Nephron progenitor cell (in vitro differentiated cells): ENCODE data around the gene BIN1.

Experiments used
- DNase-seq: peaks from one replicate; pipeline ENCODE4 v3.0.0; 2021
- H3K27ac Mint-ChIP-seq: 2 replicates; pipeline ENCODE4 v1.8.0; 2021; ENCODE audit warnings: mild to moderate bottlenecking, moderate library complexity, mixed read lengths
- H3K27me3 Mint-ChIP-seq: 2 replicates; pipeline ENCODE4 v1.8.0; 2021; ENCODE audit warnings: mild to moderate bottlenecking, low read depth, mixed read lengths; ENCODE audit not compliant: poor library complexity
- H3K36me3 Mint-ChIP-seq: 2 replicates; pipeline ENCODE4 v1.8.0; 2021; ENCODE audit warnings: low read depth, mixed read lengths
- H3K4me1 Mint-ChIP-seq: 2 replicates; pipeline ENCODE4 v1.8.0; 2021; ENCODE audit warnings: mixed read lengths
- H3K4me3 Mint-ChIP-seq: 2 replicates; pipeline ENCODE4 v1.8.0; 2021; ENCODE audit warnings: mild to moderate bottlenecking, moderate library complexity, mixed read lengths
- H3K9me3 Mint-ChIP-seq: 2 replicates; pipeline ENCODE4 v1.8.0; 2021; ENCODE audit warnings: mild to moderate bottlenecking, moderate library complexity, mixed read lengths
- TF ChIP-seq, protein P1 (sequence below): fragments of 200-600 bp; sonication (generic); IDR thresholded peaks from 2 replicates; pipeline ENCODE4 v1.5.0; 2021; ENCODE audit warnings: antibody characterized with exemption

BIN1 gene

DNA sequence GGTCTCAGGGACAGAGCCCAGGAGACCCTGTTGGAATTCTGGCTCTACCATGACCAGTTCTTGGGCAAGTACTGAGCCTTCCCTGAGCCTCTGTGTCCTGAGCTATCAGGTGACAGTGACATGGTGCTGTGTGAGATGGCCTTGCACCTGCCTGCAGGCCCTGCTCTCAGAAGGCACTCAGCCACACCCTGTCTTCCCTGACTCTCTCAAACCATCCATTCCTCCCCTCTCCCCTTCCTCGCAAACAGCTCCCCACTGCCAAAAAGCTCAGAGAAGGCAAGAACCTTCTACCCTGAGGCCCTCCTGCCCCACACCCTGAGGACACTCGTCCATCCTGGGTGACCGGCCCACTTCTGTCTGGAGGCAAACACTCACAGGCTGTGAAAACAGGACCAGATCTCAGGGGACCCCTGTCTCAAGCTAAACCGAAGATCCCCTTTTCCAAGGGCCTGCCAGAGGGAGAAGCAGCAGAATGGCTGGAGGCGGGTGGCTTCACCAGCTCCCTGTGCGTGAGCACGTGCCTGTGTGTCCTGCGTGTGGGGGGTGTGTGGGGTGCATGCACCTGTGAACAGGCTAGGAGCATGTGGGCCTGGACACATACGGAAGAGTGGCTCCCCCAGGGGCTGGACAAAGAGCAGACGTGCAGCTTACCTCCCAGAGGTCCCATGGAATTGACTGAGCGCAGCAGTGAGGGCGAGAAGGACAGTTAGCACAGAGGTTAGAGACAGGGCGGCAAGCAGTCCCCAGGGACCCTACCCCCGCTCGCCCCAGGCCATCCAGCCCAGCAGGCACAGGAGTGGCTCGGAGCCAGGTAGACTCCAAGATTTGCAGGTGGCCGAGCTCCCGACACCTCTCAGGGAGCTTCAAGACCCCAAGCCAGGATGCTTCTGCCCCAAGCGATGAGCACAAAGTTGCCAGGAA lies 53.9 kb downstream of the BIN1 start:
- Mint-ChIP-seq H3K4me3 (no peak overlapping the region), H3K27me3 (no peaks in the 10 kb centered on the region), H3K9me3 (no peaks in the 10 kb centered on the region), H3K27ac (peak overlapping the region; percentile 22), H3K4me1 (peaks cover 16% of the 10 kb centered on the region), H3K36me3 (peaks cover 4% of the 10 kb centered on the region)
- TF ChIP-seq, protein P1, sequence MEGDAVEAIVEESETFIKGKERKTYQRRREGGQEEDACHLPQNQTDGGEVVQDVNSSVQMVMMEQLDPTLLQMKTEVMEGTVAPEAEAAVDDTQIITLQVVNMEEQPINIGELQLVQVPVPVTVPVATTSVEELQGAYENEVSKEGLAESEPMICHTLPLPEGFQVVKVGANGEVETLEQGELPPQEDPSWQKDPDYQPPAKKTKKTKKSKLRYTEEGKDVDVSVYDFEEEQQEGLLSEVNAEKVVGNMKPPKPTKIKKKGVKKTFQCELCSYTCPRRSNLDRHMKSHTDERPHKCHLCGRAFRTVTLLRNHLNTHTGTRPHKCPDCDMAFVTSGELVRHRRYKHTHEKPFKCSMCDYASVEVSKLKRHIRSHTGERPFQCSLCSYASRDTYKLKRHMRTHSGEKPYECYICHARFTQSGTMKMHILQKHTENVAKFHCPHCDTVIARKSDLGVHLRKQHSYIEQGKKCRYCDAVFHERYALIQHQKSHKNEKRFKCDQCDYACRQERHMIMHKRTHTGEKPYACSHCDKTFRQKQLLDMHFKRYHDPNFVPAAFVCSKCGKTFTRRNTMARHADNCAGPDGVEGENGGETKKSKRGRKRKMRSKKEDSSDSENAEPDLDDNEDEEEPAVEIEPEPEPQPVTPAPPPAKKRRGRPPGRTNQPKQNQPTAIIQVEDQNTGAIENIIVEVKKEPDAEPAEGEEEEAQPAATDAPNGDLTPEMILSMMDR = no peak
- no peak for DNase-seq

DNA sequence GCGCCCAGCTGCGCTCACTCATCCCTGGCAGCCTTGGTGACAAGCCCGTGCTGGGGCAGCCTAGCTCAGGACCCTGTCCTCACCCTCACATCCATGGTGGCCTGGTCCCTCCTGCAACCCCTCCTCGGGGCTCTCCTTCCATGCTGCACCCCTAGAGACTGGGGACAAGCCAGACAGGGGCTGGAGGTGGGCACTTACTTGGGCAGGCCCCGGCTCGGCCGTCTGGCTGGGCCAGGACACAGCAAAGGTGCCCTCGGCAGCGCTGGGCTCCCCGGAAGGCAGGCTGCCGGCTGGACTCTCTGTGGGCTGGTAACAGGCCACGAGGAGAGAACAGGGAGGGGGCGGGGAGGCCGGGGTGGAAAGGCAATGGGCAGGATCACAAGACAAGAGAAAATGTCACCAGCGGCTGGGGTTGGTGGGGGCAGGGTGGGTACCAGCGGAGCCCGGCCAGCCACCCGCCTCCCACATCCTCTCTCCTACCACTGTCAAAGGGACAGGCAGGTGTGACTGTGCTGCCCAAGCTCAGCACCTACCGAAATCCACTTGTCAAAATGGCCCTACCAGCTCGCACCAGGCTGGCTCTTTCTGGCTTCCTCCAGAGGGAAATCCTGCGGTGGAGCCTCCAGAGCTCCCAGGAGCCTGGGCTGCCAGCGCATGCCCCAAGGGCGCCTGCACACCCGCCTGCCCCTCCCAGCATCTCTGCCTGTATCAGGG lies 54.7 kb downstream of the BIN1 start:
- TF ChIP-seq, protein P1 = no peak
- DNase-seq = no peak
- Mint-ChIP-seq H3K4me1 (peaks cover 9% of the 10 kb centered on the region), H3K4me3 (no peak overlapping the region), H3K36me3 (peaks cover 3% of the 10 kb centered on the region), H3K9me3 (no peaks in the 10 kb centered on the region), H3K27me3 (no peaks in the 10 kb centered on the region), H3K27ac (no peak overlapping the region)

DNA sequence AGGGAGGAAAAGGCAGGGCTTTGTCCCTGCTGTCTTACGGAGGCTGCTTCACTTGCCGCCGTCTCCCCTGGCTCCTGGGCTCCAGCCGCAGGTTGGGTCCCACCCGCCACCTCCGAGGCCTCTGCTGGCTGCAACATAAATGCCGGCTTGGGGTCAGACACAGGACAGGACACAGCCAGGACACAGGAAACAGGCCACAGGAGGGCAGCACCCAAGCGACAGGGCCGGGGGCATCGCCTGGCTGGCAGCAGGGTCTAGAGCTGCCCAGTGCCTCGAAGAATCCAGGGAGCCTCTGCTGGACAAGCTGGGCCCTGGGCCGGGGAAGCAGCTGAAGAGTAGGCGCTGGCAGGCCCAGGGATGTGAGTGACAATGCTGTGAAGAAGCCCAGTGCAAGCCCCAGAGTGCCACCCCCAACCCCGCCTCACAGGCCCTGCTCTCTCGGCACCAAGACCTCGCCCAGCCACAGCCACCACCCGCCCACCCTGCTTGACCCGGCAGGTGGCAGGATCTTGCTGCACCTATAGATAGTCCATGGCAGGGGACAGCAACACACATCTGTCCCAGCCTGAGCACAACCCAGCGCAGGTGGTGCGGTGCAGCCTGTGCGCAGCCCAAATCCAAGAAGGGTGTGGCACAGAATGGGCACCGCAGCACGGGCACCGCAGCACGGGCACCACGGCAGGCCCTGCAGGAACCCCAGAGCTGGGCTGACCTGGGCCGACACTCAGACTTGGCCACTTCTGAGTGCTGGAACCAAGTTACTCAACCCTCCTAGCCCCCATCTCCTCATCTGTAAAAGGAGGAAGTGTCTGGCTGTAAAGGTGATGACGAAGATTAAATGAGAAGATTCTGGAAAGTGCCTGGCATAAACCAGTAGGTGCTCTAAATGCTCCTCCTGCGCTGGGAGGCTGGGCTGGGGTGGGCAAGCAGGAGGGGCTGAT lies 55.6 kb downstream of the BIN1 start:
- Mint-ChIP-seq H3K27me3 (no peaks in the 10 kb centered on the region), H3K27ac (no peak overlapping the region), H3K4me3 (no peak overlapping the region), H3K9me3 (no peaks in the 10 kb centered on the region), H3K4me1 (peaks cover 7% of the 10 kb centered on the region), H3K36me3 (no peaks in the 10 kb centered on the region)
- DNase-seq = no peak
- TF ChIP-seq, protein P1 = no peak

DNA sequence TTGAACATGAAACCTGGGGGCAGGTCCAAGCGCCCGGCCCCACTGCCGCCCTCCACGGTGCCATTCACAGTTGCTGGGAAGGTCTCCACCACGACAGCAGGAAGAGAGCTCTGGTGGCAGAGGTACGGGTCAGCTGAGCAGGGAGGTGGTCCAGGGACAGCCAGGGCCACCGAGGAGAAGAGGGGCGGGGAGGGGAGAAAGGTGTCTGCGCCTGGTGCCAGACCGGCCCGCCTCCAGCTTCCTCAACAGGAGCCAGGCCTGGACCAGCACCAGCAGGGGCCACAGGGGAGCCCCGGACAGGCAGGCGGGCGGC lies 56.2 kb downstream of the BIN1 start:
- TF ChIP-seq, protein P1 = no peak
- Mint-ChIP-seq H3K4me1 (peaks cover 12% of the 10 kb centered on the region), H3K27me3 (no peaks in the 10 kb centered on the region), H3K4me3 (no peak overlapping the region), H3K36me3 (no peaks in the 10 kb centered on the region), H3K27ac (no peak overlapping the region), H3K9me3 (no peaks in the 10 kb centered on the region)
- no peak for DNase-seq

DNA sequence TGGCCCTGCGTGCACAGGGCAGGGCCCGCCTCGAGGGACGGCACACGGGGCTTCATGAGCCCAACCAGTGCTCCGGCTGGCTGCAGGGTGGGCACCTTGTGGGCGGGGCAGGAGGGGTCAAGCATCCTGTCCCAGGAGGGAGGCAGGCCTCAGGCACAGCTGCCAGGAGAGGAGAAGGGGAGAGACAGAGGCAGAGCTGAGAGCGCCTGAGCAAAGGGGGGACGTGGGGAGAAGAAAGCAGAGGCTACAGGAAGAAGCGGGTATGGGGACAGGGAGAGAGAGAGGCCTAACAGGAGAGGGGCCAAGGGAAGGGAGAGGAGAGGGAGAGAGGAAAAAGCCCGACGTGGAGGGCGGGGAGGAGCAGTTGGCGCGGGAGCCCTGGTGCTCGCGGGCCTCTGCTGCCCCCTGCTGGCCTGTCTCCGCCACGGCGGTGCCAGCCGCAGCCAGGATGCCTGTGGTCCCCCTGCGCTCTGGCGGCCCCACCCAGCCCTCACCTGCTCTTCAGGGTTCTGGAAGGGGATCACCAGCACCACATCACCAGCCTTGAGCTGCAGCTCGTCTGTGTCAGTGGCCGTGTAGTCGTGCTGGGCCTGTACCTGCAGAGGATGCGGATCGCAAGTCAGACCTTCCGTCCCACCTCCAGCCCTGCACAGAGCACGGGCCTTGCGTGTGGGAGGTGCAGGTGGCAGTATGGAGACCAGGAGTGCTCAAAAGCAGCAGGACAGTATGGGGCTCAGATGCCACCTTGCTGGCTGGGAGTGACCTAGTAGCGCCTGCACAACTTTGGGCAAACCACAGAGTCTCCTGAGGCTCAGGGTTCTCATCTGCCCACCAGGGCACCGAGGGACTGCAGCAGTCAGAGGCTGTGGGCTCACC lies 56.8 kb downstream of the BIN1 start:
- Mint-ChIP-seq H3K9me3 (no peaks in the 10 kb centered on the region), H3K4me1 (peaks cover 12% of the 10 kb centered on the region), H3K27me3 (no peaks in the 10 kb centered on the region), H3K4me3 (no peak overlapping the region), H3K27ac (no peak overlapping the region), H3K36me3 (no peaks in the 10 kb centered on the region)
- TF ChIP-seq, protein P1 = peak; percentile 97
- DNase-seq = peak; percentile 86
